Fibroblast of lung (primary cell): ENCODE results near the gene PPP1R13B.

Experiments
- EZH2 ChIP-seq: IDR thresholded peaks from 2 replicates; pipeline ENCODE4 v1.5.1; 2012; ENCODE audit warnings: low read length, control low read depth, mild to moderate bottlenecking; ENCODE audit errors: missing control alignments
- TF ChIP-seq, protein P1 (sequence below), 2 donors: IDR thresholded peaks in 1 of 2; conservative IDR thresholded peaks in 1 of 2; 1 replicate in 1 of 2; 2 replicates in 1 of 2; pipeline ENCODE4 v1.5.1; 2011 to 2012; ENCODE audit warnings: low read length in 2 of 2, control low read depth in 1 of 2, inconsistent platforms in 1 of 2, low read depth in 1 of 2, mild to moderate bottlenecking in 1 of 2

DNA sequence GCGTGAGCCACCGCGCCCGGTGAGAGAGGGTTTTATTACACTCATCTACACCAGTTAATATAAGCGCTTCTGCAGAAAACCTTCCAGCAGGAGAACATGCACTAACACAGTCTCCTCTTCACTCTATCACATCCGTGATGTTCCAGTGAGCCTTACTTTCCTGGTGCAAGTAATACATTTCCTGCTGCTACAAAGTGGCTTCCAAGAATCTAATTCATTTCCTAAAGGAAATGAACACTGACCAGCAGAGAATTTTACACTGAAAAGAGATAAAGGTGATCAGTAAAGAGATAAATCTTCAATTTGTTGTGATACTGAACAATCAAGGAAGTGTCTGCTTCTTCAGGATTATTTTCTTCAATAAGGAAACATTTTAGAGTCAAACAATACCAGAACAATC lies 92.3 kb downstream of the PPP1R13B start:
- TF ChIP-seq, protein P1, sequence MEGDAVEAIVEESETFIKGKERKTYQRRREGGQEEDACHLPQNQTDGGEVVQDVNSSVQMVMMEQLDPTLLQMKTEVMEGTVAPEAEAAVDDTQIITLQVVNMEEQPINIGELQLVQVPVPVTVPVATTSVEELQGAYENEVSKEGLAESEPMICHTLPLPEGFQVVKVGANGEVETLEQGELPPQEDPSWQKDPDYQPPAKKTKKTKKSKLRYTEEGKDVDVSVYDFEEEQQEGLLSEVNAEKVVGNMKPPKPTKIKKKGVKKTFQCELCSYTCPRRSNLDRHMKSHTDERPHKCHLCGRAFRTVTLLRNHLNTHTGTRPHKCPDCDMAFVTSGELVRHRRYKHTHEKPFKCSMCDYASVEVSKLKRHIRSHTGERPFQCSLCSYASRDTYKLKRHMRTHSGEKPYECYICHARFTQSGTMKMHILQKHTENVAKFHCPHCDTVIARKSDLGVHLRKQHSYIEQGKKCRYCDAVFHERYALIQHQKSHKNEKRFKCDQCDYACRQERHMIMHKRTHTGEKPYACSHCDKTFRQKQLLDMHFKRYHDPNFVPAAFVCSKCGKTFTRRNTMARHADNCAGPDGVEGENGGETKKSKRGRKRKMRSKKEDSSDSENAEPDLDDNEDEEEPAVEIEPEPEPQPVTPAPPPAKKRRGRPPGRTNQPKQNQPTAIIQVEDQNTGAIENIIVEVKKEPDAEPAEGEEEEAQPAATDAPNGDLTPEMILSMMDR (conservative IDR thresholded peaks at IDR 0.05 in 1 of 2, IDR thresholded peaks at IDR 0.05 in 1 of 2; ENCODE audit: low read depth in 1 of 2, low read length in 2 of 2): no peak
- TF ChIP-seq EZH2: no peak
